ENCODE data around the gene GRIN2C.

DNA sequence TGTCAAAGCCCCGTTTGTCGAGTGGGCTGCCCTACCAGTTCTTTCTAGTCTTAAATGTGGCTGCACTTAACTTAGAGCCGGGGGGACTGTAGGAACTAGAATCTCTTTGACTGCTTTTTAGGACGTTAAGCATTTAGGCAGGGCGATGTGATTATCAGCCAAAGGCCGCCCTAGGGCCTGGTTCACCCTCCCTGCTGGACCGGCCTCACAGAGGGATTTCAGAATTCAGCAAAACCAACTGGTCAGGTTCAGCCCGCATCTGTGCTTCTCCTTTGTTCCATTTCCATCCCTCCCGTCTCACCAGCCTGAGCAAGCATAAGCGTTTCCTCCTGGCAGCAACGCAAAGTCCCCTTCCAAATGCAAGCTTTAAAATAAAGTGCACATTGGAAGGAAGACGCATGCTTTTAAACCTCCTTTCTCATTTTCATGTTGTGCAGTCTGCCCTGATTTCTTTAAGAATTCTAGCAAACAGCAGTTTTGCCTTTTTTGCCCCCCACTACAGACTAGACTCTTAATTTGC is 67.0 kb downstream of the GRIN2C start:
- TF ChIP-seq CEBPB (IDR thresholded peaks at IDR 0.05) (no peak), CREB1 (IDR thresholded peaks at IDR 0.05; ENCODE audit: low read depth) (no peak), TAF1 (IDR thresholded peaks at IDR 0.05; ENCODE audit: low read depth) (no peak), EGR1 (IDR thresholded peaks at IDR 0.05) (no peak), TCF12 (IDR thresholded peaks at IDR 0.05; ENCODE audit: low read depth) (no peak), YY1 (IDR thresholded peaks at IDR 0.05; ENCODE audit: low read depth) (no peak), ZBTB7A (IDR thresholded peaks at IDR 0.05; ENCODE audit: low read depth) (no peak), EP300 (IDR thresholded peaks at IDR 0.05; ENCODE audit: borderline replicate concordance) (no peak)
- TF ChIP-seq, protein P1, sequence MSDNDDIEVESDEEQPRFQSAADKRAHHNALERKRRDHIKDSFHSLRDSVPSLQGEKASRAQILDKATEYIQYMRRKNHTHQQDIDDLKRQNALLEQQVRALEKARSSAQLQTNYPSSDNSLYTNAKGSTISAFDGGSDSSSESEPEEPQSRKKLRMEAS (IDR thresholded peaks at IDR 0.05) = no peak
- TF ChIP-seq, protein P2, sequence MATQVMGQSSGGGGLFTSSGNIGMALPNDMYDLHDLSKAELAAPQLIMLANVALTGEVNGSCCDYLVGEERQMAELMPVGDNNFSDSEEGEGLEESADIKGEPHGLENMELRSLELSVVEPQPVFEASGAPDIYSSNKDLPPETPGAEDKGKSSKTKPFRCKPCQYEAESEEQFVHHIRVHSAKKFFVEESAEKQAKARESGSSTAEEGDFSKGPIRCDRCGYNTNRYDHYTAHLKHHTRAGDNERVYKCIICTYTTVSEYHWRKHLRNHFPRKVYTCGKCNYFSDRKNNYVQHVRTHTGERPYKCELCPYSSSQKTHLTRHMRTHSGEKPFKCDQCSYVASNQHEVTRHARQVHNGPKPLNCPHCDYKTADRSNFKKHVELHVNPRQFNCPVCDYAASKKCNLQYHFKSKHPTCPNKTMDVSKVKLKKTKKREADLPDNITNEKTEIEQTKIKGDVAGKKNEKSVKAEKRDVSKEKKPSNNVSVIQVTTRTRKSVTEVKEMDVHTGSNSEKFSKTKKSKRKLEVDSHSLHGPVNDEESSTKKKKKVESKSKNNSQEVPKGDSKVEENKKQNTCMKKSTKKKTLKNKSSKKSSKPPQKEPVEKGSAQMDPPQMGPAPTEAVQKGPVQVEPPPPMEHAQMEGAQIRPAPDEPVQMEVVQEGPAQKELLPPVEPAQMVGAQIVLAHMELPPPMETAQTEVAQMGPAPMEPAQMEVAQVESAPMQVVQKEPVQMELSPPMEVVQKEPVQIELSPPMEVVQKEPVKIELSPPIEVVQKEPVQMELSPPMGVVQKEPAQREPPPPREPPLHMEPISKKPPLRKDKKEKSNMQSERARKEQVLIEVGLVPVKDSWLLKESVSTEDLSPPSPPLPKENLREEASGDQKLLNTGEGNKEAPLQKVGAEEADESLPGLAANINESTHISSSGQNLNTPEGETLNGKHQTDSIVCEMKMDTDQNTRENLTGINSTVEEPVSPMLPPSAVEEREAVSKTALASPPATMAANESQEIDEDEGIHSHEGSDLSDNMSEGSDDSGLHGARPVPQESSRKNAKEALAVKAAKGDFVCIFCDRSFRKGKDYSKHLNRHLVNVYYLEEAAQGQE (IDR thresholded peaks at IDR 0.05; ENCODE audit: low read depth) = no peak

All from Ishikawa (cell line).